HEK293T (cell line): ENCODE measurements around the gene HSPBP1.

ENCODE experiments used
- CTCF ChIA-PET: fragments of 350-600 bp; formaldehyde crosslinking; extraction: SDS; loops from one replicate; lab custom pipeline; 2021; ENCODE audit warnings: antibody characterized with exemption, inconsistent platforms; lab: Yijun Ruan, JAX
- POLR2A ChIA-PET: fragments of 350-600 bp; formaldehyde crosslinking; extraction: SDS; loops from one replicate; lab custom pipeline; 2020; ENCODE audit warnings: antibody characterized with exemption, inconsistent platforms; lab: Yijun Ruan, JAX
- DNase-seq: peaks from one replicate; pipeline ENCODE4 v3.0.0; 2012; ENCODE audit warnings: mixed read lengths; ENCODE audit errors: extremely low spot score
- ARNT ChIP-seq: fragments of 450-650 bp; IDR thresholded peaks from 2 replicates; pipeline ENCODE4 v1.6.1; 2017; ENCODE audit warnings: mild to moderate bottlenecking
- BHLHE40 ChIP-seq: fragments of 450-650 bp; IDR thresholded peaks from 2 replicates; pipeline ENCODE4 v1.6.1; 2016; ENCODE audit warnings: mild to moderate bottlenecking, moderate library complexity, borderline replicate concordance
- CTBP1 ChIP-seq: fragments of 450-650 bp; IDR thresholded peaks from 2 replicates; pipeline ENCODE4 v1.6.1; 2016; ENCODE audit warnings: borderline replicate concordance
- ELF4 ChIP-seq: fragments of 450-650 bp; IDR thresholded peaks from 2 replicates; pipeline ENCODE4 v1.6.1; 2017; ENCODE audit warnings: antibody characterized with exemption
- FOXA1 ChIP-seq: fragments of 450-650 bp; IDR thresholded peaks from 2 replicates; pipeline ENCODE4 v1.6.1; 2016; ENCODE audit warnings: mild to moderate bottlenecking
- FOXK2 ChIP-seq: fragments of 450-650 bp; IDR thresholded peaks from 2 replicates; pipeline ENCODE4 v1.6.1; 2016; ENCODE audit warnings: mild to moderate bottlenecking
- FOXM1 ChIP-seq: fragments of 450-650 bp; IDR thresholded peaks from 2 replicates; pipeline ENCODE4 v1.6.1; 2017; ENCODE audit warnings: mild to moderate bottlenecking, borderline replicate concordance
- HDGF ChIP-seq: fragments of 450-650 bp; IDR thresholded peaks from 2 replicates; pipeline ENCODE4 v1.6.1; 2017; ENCODE audit warnings: antibody characterized with exemption, borderline replicate concordance
- L3MBTL2 ChIP-seq: fragments of 450-650 bp; conservative IDR thresholded peaks from 2 replicates; pipeline ENCODE4 v1.6.1; 2016; ENCODE audit warnings: mild to moderate bottlenecking
- LEF1 ChIP-seq: fragments of 450-650 bp; IDR thresholded peaks from 2 replicates; pipeline ENCODE4 v1.6.1; 2017; ENCODE audit warnings: mild to moderate bottlenecking, borderline replicate concordance
- NFRKB ChIP-seq: fragments of 450-650 bp; IDR thresholded peaks from 2 replicates; pipeline ENCODE4 v1.6.1; 2016; ENCODE audit warnings: mild to moderate bottlenecking, moderate library complexity
- SP1 ChIP-seq: fragments of 450-650 bp; IDR thresholded peaks from 2 replicates; pipeline ENCODE4 v1.6.1; 2017
- SUZ12 ChIP-seq: fragments of 450-650 bp; IDR thresholded peaks from 2 replicates; pipeline ENCODE4 v1.6.1; 2016; ENCODE audit warnings: mild to moderate bottlenecking
- TARDBP ChIP-seq: fragments of 450-650 bp; IDR thresholded peaks from 2 replicates; pipeline ENCODE4 v1.6.1; 2016
- ZNF384 ChIP-seq: fragments of 450-650 bp; IDR thresholded peaks from 2 replicates; pipeline ENCODE4 v1.6.1; 2016
- TF ChIP-seq, protein P1 (sequence below): fragments of 450-650 bp; IDR thresholded peaks from 2 replicates; pipeline ENCODE4 v1.6.1; 2016

The HSPBP1 gene

GRCh38 chr19:55232986-55233385 lies 46.9 kb downstream of the HSPBP1 start:
- POLR2A ChIA-PET, result no interaction called here
- CTCF ChIA-PET, result no interaction called here

DNA sequence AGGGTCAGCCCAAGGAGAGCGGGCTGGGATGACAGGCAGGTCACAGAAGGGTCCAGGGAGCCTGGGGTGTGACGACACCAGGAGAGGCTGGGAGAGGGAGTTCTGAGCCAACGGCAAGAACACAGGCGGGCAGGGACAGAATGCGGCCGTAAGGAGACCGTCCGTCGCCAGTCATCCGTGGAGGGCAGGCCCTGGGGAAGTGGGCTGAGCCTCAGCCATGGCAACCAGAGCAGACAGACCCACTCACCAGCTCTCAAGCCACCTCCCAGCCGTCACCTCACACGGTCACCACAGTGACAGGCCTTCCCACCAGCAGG lies 47.7 kb downstream of the HSPBP1 start:
- POLR2A ChIA-PET, result no interaction called here
- TF ChIP-seq HDGF (no peak), CTBP1 (no peak), NFRKB (no peak), FOXM1 (no peak), TARDBP (no peak), FOXK2 (no peak), ZNF384 (no peak), ELF4 (no peak), ARNT (no peak), LEF1 (no peak), SP1 (no peak), BHLHE40 (no peak), SUZ12 (no peak), L3MBTL2 (no peak)
- TF ChIP-seq, protein P1, sequence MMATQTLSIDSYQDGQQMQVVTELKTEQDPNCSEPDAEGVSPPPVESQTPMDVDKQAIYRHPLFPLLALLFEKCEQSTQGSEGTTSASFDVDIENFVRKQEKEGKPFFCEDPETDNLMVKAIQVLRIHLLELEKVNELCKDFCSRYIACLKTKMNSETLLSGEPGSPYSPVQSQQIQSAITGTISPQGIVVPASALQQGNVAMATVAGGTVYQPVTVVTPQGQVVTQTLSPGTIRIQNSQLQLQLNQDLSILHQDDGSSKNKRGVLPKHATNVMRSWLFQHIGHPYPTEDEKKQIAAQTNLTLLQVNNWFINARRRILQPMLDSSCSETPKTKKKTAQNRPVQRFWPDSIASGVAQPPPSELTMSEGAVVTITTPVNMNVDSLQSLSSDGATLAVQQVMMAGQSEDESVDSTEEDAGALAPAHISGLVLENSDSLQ, result no peak
- CTCF ChIA-PET, result no interaction called here
- no peak for DNase-seq

More at GRCh38 chr19:55232986-55233385, 46.9 kb downstream of the HSPBP1 start:
- TF ChIP-seq ZNF384 (no peak), BHLHE40 (no peak), TARDBP (no peak)
- TF ChIP-seq, protein P1, result no peak
- no peak for DNase-seq

DNA sequence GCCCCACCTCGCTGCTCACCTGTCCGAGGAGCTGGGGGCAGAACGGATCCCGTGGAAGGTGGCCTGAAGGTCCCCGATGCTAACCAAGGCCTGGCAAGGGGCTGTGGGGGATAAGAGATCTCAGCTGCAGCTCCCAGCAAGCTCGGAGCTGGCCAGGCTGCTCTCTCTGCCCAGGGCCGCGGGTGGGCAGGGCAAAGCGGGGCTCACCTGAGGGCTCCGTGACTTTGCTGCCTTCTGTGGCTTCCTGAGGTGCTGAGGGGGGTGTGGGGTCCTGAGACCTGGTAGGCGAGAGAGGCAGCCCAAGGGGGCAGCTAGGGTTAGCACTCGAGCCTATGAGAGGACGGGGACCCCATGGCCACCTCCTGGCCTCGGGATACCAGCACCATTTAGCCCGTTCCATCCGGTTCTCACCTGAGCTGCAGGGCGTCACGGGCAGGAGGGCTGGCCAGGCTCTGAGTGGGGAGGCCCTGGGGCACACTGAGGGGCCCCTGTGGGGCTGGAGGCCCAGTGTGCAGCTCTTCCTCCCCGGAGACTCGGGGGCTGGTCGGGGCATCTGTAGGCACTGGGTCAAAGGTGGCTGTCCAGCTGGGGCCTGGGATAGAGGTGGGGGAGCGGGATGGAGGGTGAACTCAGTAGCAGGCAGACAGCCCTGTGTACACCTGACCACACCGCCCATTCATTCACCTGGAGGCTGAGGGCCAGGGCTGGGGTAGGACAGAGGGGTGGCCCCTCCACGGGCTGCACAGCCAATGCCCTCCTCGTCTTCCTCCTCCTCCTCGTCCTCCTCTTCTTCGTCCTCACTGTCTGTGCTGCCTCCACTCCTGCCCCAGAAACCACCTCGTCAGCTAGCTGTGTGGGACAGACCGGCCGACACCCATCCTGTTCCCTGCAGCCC lies 48.3 kb downstream of the HSPBP1 start:
- TF ChIP-seq ARNT, result no peak
- no peak for TF ChIP-seq HDGF
- TF ChIP-seq SUZ12, result no peak
- no peak for TF ChIP-seq ZNF384
- TF ChIP-seq NFRKB, result no peak
- TF ChIP-seq SP1, result no peak
- TF ChIP-seq L3MBTL2, result no peak
- TF ChIP-seq, protein P1, result no peak
- no peak for TF ChIP-seq ELF4
- no peak for TF ChIP-seq FOXK2
- no peak for TF ChIP-seq CTBP1
- no peak for TF ChIP-seq LEF1
- TF ChIP-seq FOXA1, result no peak
- TF ChIP-seq BHLHE40, result no peak
- no peak for TF ChIP-seq FOXM1
- ChIA-PET CTCF (no interaction called here), POLR2A (no interaction called here)
- no peak for DNase-seq

GRCh38 chr19:55230780-55231179 lies 49.1 kb downstream of the HSPBP1 start:
- no peak for TF ChIP-seq ELF4
- TF ChIP-seq FOXM1, result no peak
- no peak for TF ChIP-seq NFRKB
- TF ChIP-seq CTBP1, result no peak
- no peak for TF ChIP-seq BHLHE40
- TF ChIP-seq ARNT, result no peak
- TF ChIP-seq, protein P1, result no peak
- POLR2A ChIA-PET, result no interaction called here
- CTCF ChIA-PET, result no interaction called here
- DNase-seq, result no peak

DNA sequence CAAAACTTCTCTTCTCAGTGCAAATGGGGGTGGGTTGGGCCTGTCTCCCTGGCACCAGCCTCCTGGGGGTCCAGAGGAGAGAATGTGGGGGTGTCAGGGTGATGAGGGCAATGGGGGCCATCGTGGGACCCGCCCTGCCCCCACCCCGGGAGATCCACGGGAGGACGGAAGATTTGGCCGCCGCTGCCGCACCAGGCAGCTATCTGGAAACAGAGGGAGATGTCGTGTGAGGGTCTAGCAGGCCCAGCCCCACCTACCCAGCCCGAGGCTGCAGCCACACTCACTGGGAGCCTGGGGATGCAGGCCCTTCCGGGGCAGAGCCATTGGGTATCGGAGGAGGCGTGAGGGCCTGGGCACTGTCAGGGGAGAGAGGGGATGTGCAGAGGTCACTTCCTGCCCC lies 49.6 kb downstream of the HSPBP1 start:
- ChIA-PET CTCF (no interaction called here), POLR2A (interaction anchor here (0.8 kb wide), 1 partner anchor 29 kb away, joined by 3 read pairs; the partner anchor contains the start of gene PPP6R1)
- TF ChIP-seq ZNF384 (no peak), FOXA1 (no peak), NFRKB (no peak), BHLHE40 (no peak), LEF1 (no peak), HDGF (no peak), SUZ12 (no peak), FOXK2 (no peak), CTBP1 (no peak), FOXM1 (no peak), TARDBP (no peak), ARNT (no peak), L3MBTL2 (no peak), ELF4 (no peak)
- DNase-seq, result no peak

DNA sequence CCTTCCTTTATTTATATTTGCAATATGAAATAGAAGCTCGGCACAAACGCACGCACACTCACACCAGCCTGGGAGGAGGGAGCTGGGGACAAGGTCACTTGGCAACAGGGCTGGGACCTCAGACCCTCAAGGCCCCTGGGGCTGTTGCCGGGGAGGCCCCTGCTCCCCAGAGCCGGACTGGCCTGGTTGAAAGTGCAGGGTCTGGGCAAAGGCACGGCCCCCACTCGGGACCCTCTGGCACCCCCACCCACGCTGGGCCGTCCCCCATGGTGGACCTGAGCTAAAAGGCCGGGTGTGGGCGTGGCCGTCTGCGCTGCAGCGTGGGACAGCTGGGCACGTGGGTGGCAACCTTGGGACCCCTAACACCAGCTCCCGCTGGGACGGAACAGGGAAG lies 50.1 kb downstream of the HSPBP1 start:
- POLR2A ChIA-PET, result interaction anchor here (0.8 kb wide), 1 partner anchor 30 kb away, joined by 3 read pairs; the partner anchor contains the start of gene PPP6R1
- CTCF ChIA-PET, result no interaction called here
- DNase-seq, result no peak
- no peak for TF ChIP-seq FOXK2
- TF ChIP-seq HDGF, result no peak
- no peak for TF ChIP-seq ELF4
- no peak for TF ChIP-seq LEF1
- no peak for TF ChIP-seq BHLHE40
- TF ChIP-seq ARNT, result no peak
